ENCODE results near the gene COMMD1.
"Not testable (repeated sequence)": the region's sequence is repeated elsewhere in the genome, so short reads cannot be mapped to it uniquely, and the experiment has no call there.

The COMMD1 gene

DNA sequence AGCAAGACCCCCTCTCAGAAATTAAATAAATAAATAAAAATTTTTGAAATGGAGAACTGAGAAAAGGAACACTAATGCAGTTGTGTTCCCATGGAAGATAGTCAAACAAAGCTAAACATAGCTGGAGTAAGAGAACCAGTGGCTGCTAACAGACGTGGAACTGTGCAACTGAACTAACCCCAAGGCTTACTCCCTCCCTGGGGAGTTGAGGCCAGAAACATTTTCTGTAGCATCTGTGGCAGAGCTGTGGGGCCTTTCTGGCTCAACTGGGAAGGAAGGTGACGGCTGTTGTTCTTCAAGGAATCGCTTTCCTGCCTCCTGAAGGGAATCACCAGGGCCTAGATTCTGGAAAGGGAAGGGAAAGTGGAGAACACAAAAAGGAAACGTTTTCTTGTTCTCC is 236.6 kb downstream of the COMMD1 start:
- DNase-seq (ENCODE audit: low read depth): no peak

DNA sequence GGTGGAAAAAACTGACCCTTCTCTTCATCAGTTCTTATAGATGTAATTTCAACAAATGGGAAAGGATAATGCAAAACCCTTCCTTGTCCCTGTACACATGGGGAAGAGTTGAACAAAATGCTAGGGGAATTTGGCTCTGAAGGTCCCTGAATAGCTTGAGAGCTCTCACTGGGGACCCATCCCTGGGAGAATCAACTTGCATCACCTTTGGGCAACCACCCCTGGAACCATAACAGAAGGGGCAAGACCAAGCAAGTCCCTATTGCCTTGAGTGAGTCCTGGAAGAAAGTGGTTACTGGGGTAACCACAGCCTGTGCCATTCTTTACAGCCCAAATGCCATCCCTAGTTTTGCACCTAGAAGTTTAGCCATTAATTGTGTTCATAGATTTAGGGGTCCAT is 238.2 kb downstream of the COMMD1 start:
- DNase-seq (ENCODE audit: low read depth): no peak

DNA sequence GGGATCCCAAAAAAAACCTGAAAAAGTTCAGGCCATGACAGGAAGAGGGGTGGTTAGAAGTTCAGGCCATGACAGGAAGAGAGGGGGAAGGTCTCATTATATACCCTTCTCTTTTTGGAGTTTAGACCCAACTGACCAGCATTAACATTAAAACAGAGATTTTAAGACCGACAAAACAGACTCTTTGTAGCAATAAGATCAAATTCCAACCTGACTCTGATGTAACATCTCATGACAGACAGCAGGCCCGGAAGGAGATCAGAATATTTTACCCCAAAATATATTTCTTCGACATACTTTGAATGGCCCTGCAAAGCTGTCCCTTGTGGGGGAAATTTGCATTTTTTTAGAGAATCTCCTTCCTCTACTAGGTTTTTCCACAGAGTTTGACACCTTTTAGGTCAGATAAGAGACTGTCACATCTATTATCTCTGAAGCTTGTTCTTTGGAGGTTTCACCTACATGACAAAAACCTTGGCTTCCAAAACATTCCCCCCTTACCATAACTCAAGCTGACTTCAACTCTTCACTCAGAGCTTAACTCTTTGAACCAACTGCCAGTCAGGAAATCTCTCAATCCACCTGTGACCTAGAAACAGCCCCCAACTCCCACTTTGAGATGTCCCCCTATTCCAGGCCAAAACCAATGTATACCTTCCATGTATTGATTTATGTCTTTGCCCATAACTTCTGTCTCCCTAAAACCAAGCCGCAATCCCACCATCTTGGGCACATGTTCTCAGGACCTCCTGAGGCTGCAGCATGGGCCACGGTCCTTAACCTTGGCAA is 239.4 kb downstream of the COMMD1 start:
- DNase-seq (ENCODE audit: low read depth): no peak

DNA sequence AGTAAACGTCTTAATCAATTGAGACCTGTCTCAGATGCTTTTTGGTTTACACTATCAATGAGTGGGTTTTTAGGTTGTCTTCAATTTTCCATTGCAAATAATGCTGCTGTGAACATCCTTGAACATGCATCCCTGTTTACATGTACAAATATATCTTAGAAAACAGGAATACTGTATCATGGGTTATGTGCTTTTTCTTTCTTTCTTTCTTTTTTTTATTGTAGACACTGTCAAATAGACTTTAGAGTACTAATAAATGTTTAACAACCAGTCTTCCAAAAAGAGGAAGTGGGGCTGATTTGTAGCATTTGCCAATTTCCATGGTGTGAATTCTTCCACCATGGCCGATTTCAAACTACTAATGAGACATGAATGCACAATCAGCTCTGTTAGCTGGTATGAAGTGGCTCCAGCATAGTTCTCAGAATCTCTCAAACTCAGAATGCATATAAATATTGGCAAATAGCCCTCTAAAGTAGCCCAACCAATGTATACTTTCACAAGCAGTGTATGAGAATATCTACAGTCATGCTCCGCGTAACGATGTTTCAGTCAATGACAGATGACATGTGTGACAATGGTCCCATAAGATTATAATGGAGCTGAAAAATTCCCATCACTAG is 240.1 kb downstream of the COMMD1 start:
- no peak for DNase-seq (ENCODE audit: low read depth)

DNA sequence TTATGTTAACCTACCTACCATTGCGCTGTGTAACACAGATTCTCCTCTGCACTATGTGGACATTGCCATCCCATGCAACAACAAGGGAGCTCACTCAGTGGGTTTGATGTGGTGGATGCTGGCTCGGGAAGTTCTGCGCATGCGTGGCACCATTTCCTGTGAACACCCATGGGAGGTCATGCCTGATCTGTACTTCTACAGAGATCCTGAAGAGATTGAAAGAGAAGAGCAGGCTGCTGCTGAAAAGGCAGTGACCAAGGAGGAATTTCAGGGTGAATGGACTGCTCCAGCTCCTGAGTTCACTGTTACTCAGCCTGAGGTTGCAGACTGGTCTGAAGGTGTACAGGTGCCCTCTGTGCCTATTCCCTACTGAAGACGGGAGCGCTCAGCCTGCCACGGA is 241.3 kb downstream of the COMMD1 start:
- DNase-seq (ENCODE audit: low read depth): not testable (repeated sequence)

DNA sequence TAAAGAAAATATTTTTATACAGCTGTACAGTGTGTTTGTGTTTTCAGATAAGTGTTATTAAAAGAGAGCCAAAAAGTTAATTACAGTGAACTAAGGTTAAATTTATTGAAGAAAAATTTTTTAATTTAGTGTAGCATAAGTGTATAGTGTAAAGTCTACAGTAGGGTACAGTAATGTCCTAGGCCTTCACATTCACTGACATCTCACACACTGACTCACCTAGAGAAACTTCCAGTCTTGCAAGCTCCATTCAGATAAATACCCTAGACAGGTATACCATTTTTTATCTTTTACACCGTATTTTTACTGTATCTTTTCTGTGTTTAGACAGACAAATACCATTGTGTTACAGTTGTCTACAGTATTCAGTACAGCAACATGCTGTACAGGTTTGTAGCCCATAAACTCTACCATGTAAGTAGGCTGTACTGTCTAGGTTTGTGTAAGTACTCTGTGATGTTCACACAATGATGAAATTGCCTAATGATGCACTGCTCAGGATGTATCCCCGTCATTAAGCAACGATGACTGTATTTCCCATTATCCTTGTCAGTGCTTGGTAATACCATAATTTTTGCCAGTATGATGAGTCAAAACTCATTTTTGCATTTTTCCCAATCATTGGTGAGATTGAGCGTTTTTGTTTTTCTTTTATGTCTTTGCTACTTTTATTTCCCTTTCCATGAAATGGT is 242.3 kb downstream of the COMMD1 start:
- DNase-seq (ENCODE audit: low read depth): no peak

DNA sequence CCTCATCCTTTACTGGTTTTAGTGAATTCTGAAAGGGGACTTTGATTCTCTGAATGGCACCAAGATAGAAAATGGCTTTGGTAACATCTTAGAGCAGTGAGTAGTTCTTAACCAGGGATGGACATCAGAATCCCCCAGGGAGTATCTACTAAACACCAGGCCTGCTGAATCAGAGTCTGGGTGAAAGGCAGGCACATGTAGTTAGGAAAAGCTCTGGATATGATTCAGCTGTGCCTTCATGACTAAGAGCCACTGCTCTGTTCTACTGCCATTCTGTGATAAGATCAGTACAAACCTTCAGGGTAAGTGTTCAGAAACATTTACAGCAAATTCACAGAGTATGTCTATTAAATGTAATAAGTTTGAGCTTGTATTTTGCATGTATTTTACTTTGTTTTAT is 244.2 kb downstream of the COMMD1 start:
- DNase-seq (ENCODE audit: low read depth): no peak

DNA sequence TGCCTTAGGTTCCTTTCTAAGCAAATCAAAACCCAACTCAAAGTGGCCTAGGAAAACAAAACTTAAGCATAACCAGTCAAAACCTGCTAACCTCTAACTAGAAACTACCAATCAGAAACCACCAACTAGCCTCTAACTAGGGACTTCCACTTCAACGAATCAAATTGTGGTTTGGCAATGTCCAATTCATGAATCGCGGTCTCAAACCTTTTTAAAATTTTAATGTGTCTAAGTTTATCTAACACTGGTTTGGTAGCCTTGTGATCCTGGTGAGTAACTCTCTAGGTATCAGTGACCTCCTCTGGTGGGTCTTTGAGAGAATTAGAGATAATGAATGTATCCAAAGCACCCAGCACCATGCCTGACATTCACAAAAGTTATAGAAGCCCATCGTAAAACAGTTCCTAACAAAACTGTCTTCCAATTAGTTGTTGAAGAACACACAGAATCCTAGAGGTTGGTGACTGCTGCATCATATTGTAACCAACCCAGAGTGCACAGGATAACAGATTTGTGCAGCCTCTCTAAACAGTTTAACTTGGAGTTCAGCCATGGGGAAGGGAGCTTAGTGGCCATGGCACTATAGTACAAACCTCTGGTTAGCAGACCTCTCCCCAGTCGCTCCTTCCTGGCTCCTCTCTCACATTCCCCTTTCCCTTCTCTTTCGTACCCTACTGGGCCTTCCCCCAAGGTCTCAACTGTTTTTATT is 245.3 kb downstream of the COMMD1 start:
- DNase-seq (ENCODE audit: low read depth): no peak

DNA sequence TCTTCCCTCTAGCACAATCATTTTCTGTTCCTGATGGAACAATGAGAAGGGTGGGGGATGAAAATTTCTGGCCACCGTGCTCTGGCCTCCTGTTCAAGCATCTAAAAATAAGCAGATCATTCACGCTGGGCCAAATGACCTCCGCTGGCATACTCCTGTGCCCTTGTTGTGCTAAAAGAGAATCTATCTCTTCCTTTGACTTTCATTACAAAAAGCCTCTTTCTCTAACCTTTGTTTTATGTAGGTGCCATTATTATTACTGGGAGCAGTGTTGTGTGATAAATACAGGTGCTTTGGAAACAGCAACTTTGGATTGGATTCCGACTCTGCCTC is 245.8 kb downstream of the COMMD1 start:
- DNase-seq (ENCODE audit: low read depth): no peak

DNA sequence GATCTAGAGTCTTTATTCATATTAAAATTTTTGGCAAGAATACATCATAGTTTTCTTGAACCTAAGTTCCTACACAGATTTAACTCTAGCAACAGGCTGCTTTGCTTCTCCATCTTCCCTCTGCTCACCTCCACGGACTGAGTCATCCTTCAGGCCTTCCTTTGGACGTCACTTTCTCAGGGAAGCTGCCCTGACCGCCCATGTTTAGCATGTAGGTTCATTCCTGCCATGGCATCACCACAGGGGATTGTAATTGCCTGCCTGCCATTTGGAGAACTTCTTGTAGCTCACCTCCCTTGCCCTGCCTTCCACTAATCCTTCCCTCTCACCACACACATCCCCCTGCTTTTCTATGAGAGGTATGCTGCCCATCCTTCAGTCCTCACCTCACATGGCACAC is 246.5 kb downstream of the COMMD1 start:
- DNase-seq (ENCODE audit: low read depth): no peak

DNA sequence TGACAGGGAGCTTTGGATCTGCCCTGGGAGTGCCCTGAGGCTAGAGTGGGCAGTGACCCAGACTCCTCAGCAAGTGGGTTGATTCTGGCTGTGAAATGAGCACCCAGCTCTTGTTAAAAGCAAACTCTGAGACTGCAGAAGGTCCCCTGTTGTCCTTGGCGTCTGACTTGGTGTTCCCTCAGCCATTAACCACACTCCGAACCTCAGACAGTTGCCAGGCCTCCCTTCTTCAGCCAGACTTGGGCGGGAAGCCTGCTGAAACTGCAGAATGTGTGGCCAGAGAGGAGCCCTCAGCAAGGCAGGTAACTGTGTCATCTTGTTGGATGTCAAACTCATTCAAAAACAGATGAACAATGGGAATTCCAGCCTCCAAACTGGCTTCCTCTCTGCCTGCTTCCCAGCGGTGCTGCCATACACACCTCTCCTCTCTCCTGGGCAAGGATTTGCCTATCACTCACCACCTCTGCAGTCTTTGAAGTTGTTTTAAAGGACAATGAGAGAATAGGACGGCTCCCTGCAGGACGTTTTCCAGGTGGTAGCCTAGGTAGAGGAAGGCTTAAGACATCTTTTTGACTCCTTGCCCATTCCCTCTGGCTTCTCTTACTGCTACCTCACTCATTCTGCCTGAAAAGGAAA is 251.5 kb downstream of the COMMD1 start:
- DNase-seq (ENCODE audit: low read depth): no peak

DNA sequence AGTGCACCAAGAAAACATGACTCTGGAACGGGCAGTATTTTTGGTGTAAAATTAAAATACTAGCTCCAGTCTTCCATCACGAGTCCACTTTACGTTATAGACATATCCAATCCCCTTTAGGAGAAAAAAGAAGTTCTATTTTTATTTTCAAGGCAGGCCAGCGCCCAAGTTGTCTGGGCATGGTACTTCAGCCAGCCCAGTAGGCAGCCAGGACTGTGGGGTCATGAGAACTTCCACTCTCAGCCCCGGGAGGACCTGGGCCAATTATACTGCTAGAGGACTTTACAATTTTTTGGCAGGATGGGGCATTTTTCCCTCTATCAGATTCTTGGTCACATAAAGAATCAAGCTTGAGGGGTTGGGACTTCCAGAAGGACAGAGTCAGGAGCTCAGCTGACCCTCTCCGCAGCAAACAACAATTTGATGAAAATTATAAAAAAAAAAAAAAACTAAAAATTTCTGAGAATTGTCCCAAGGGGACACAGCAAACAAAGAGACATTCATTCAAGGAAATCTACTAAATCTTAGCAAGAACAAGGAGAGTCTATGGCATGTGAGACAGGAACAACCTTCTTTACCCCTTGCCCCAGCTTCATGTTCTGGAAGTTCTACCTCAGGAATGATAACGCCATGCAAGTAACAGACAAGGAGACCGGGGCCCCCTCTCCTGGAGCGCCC is 253.1 kb downstream of the COMMD1 start:
- DNase-seq (ENCODE audit: low read depth): no peak

DNA sequence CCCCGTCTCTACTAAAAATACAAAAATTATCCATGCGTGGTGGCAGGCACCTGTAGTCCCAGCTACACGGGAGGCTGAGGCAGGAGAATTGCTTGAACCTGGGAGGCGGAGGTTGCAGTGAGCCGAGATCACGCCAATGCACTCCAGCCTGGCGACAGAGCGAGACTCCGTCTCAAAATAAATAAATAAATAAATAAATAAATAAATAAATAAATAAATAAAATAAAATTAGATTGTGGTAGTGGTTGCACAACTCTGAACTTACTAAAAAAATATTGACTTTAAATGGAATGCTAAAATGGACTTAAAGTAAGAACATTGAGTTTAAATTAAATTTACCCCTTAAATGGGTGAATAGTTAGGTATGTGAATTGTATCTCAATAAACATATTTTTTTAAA is 255.2 kb downstream of the COMMD1 start:
- not testable (repeated sequence) for DNase-seq (ENCODE audit: low read depth)

DNA sequence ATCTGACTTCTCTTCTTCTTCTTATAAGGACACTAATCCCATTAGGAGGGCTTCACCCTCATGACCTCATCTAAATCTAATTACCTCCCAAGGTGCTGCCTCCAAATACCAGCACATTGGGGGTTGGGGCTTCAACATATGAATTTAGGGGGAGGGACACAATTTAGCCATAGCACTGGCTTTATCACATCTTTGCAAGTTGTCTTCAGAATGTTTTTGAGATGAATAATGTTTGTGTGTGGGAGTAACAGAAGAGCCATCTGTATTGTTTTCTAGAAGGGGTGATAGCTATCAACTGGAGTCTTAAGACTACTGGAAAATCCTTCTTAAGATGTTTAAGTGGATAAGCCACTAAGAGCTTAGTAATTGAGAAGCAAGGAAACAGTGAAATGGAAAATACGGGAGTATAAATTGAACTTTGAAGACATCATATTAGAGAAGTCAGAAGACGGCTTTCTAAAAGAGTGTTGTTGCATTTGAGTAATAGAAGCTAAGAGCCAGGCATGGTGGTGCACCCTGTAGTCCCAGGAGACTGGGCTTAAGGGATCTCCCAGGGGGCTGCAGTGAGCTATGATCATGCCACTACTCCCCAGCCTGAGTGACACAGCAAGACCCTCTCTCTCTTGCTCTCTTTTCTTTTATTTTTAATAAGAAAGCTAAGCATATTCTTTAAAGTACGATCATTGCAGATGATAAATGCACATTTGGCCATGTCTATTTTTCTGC is 257.8 kb downstream of the COMMD1 start:
- no peak for DNase-seq (ENCODE audit: low read depth)

DNA sequence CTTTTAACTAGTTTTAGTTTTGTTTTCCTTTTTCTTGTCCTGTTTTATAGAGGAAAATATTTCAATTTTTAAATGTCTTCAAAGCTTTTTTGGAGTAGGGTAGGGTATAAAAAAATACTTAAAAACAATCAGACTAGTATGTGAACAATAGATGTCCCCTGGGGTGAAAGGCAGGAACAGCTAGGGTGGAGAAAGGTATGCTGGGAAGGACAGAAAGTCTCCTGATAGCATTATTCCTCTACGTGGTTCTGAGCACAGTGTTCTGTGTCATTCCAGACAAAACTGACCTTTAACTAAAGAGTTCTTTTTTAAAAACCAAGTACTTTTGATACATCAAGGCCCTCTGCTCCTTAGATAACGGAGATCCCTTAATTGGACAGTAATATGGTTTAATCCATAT is 258.4 kb downstream of the COMMD1 start:
- DNase-seq (ENCODE audit: low read depth): no peak

DNA sequence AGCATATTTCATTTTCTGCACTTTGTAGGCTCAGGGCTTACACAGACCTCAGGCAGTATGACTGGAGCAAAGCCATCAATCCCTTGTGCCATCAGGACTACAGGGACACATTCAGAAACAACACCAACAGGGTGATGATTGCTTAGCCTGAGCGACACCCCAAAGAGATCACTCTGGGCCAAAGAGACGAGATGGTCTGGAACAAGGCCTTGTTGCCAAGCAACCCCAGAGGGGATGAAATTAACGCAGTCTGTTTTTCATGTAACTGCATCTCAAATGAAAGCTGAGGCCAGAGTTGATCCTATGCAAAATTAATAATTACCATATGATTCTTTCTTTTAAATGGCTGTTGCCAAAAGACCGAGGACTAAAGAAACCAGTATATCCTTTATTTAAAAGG is 270.3 kb downstream of the COMMD1 start:
- DNase-seq (ENCODE audit: low read depth): no peak

DNA sequence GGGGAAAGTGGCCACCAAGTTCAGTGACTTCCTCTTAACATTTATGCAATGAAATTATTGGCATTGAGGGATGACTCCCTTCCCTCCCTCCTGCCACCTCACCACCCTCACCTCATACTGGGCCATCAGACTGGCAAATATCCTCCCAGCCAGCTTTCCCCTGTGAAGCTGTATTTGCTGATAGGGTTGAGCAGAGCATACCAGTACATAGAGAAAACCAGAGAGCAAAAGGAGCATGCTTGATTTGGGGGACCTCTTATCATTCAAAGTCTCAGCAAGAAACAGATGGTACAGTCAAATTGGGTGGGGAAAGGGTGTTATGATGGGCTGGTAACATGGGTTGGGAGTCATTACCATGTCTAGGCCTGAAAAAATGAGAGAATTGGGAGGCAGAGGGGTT is 271.3 kb downstream of the COMMD1 start:
- no peak for DNase-seq (ENCODE audit: low read depth)

DNA sequence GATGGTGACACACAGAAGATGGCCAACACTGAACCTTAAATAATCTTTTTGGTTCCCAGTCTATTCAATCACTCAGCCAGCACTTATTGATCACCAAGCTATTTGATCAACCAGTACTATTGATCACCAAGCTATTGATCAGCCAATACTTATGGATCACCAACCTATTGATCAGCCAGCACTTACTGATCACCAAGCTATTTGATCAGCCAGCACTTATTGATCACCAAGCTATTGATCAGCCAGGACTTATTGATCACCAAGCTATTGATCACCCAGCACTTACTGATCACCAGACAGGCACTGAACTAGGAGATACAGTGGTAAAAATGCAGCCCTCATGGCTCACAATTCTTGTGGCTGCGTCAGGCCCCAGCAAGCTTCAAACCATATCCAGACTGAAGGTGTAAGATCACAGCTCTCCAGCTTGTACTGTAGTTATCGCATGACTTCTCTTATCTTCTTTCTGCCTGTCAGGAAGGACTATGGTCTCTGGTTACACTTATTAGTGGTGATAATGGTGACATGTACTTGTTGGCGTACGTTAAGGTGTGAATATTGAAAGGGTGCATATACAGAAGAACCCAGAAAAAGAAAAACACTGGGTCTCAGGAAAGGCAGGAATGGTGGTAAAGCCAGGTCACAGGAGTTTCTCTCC is 272.0 kb downstream of the COMMD1 start:
- DNase-seq (ENCODE audit: low read depth): no peak

DNA sequence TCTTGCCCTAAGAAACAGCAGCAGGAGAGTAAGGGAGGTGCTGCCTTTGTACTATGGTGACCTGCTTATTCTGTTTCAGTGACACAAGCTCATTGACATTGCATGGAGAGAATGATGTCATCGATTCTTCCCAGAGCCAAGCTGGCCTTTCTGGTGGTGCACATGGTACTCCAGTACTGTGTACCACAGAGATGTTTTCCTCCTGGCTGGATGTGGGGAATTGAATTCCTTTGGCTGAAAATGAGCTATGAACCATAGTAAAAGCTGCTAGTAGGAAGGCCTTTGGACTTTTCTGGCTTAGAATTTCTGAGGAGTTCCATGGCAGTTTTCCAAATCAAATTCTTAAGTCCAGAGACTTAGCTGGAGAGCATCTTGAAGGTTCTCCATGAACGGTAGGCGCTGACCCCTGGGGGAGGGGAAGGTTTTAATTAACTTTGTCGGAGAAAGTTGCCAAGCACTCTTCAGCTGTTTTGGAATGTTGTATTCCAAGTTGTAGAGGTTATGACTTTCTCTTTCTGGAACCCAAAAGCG is 273.3 kb downstream of the COMMD1 start:
- DNase-seq (ENCODE audit: low read depth): no peak

DNA sequence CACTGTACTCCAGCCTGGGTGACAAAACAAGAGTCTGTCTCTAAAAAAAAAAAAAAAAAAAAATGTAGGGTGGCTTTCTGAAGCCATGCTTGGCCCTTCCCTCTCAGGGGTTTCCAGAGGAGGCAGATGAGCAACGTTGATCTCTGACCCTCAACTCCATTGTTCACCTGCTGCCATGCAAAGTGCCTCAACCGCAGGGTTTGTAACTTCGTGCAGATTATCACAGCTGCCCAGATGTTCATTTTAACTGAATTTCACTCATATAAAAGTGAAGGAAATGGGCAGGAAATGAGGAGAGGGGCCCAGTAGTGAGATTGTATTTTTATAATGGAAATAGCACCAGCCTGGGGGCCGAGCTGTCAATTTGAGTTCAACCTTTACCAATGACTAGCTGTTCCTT is 275.5 kb downstream of the COMMD1 start:
- no peak for DNase-seq (ENCODE audit: low read depth)
